ENCODE results near the gene TMOD4.
A peak's percentile ranks its signal among the peaks of the same experiment; 100 is the strongest.

Gene TMOD4

DNA sequence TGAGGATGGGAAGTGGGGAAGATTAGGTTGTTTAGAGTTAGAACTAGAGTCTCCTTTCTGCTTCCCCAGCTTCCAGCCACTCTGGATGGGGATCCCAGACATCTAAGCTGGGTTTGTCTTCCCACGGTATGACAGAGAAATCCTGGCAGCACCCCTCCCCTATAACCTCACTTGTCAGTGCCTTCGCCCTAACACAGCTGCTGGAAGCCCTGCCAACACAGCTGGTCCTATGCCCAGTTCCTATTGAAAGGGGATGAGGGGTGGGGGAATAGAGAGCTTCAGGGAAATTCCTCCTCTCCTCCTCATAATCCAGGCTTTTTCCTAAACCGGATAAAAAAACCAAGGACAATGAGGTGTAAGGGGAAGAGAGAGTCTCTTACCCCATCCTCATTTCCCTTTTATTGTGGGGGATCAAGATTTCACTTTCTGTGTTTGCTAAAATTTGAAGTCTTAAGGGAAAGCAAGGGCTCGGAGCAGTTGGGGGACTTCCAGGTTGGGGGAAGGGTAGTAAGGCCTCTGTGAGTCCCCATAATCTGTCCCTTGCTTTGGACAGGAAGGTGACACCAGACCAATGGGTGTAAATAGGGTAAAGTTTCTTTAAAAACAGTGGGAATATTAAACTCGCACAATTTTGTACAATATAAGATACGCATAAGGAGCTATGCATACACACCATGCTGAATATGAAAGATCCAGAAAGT is 590 bp downstream of the TMOD4 start:
- no peak for DNase-seq

DNA sequence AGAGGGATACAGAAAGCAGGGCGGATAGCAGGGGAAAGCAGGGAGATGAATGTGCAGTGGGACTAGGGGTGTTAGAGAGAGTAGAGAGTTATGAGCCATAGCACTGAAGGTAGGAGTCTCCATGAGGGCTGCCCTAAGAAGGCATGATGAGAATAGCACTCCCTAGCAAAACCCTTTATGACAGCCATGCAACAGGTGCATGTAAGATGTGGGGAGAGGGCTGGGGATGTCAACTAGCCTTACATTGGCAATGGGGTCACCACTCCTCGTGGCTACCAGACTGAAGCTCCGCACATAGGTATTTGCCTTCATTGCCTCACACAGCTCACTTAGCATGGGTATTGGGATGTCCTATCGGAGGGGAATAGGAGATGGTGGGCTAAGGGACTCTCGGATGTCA is 4.6 kb downstream of the TMOD4 start:
- DNase-seq = no peak

DNA sequence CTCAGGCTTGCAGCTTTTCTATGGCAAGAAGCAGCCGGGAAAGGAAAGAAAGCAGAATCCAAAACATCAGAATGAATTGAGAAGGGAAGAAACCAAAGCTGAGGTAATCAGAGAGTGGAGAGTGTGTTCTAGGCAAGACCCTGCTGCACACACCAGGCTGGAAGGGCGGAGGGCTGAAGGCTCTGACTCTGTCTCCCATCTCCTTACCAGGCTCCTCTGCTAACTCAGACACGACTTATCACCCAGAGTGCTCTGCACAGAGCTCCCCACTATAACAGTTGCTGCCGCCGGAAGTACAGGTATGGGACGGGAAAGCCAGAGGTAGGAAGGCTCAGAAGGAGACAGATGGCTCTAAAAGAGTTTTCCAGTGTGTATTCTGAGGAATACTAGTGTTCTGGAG is 8.7 kb downstream of the TMOD4 start:
- no peak for DNase-seq

GRCh38 chr1:151166505-151166956 is 9.2 kb downstream of the TMOD4 start:
- peak; percentile 12 to 56 (median 36) for DNase-seq

GRCh38 chr1:151165738-151166504 is 9.9 kb downstream of the TMOD4 start, which contains the start of the genes LYSMD1 and SCNM1:
TSS of gene LYSMD1 (minus strand) at chr1:151165902. CDS start at chr1:151165258, 644 bp downstream.
TSS of gene SCNM1 (plus strand) at chr1:151166144. CDS start at chr1:151166153, 9 bp downstream.
- peak; percentile 98 to 99 (median 98) for DNase-seq

- no peak for DNase-seq
Observed at GRCh38 chr1:151165281-151165737, 10.5 kb downstream of the TMOD4 start.

- DNase-seq = no peak
Observed at GRCh38 chr1:151164732-151165280, 11.0 kb downstream of the TMOD4 start.

GRCh38 chr1:151159373-151159772 is 16.4 kb downstream of the TMOD4 start:
- DNase-seq = peak; percentile 47 to 70 (median 66)

GRCh38 chr1:151158751-151159251 is 17.0 kb downstream of the TMOD4 start:
- DNase-seq = peak in 1 of 4 experiments; percentile 37

- peak; percentile 18 to 57 (median 52) for DNase-seq
Observed at GRCh38 chr1:151158326-151158725, 17.5 kb downstream of the TMOD4 start.

DNA sequence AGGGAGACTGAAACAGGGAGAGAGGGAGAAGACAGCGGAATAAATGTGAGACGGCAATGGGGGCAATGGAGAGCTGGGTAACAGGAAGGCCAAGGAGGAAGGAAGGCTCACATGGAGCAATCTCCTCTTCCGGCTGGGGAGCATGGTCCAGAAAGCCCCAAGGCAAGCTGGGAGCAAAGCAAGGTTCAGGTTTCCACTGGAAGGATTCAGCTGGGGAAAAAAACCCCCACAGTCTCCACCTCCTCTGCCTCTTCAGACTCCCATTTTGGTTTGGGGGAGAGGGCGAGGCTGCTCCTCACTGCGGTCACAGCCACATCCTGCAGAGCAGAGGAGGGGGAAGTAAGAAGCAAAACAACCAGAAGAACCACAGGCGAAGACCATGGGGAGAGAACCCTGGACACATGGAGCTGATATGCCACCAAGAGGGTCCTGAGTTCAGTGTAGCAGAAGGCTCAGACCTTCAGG is 18.7 kb downstream of the TMOD4 start:
- peak; percentile 59 to 82 (median 75) for DNase-seq

GRCh38 chr1:151156515-151156819 is 19.3 kb downstream of the TMOD4 start, which contains the start of gene TNFAIP8L2:
TSS of gene TNFAIP8L2 (plus strand) at chr1:151156649. CDS start at chr1:151158698, 2,049 bp downstream.
- DNase-seq = peak; percentile 76 to 91 (median 88)

DNA sequence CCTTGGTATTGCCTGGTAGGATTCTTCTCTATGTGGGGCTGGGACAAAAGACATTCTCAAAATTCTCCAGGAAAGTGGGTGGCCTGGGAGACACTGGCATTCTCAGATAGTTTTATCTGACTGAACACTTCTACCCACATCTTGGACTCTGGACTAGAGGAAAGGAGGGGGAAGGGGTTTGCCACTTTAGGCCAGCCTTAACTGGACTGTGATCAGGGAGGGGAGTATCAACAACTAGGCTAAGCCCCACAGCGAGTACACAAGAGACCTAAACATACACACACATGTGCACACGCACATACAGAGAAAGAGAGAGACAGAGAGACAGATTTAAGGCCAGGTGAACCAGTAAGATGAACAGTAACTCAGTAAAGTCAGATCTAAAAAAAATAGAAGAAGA is 28.1 kb downstream of the TMOD4 start:
- no peak for DNase-seq

- no peak for DNase-seq
Observed at GRCh38 chr1:151147132-151147503, 28.7 kb downstream of the TMOD4 start.

GRCh38 chr1:151146412-151147131 is 29.2 kb downstream of the TMOD4 start, which contains the start of gene SEMA6C:
TSS of gene SEMA6C (minus strand) at chr1:151146631. CDS start at chr1:151142621, 4,010 bp downstream.
- peak; percentile 92 to 96 (median 95) for DNase-seq

- no peak for DNase-seq
Observed at GRCh38 chr1:151146072-151146411, 29.7 kb downstream of the TMOD4 start.

DNA sequence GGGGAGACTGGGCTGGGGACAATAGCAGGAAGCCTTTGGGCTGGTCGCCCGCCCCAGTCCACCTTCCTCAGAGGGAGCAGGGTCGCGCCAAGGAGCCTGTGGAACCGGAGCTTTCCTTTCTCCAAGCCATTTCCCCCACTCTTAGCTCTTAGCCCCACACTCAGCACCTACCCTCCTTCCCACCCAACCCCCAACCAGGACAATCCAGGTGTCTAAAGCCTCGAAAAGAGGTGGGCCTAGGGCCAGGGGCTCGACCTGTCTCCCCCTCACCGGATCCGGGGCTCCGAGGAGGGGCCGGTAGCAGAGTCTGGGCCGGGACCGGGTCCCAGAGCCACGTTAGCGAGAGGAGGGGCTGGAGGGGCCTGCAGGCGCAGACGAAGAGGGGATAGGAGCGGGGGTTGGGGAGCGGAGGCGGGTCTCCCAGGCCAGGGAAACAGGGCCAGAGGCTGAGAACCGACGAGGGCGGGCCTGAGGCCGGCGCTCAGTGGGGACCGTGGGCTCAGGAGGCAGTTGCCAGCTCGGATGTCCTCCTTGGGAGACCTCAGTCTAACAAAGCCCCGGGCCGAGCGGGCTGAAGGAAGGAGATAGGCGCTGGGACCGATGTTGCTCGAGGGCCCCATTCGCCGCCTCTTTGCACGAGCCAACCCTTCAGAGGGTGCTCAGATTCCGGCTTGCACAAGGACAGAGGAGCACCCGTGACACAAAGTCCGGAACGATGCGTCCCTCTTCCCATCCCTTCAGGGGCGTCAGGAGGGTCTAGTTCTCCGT is 30.3 kb downstream of the TMOD4 start:
- DNase-seq = peak; percentile 13 to 45 (median 34)

GRCh38 chr1:151144474-151145303 is 31.1 kb downstream of the TMOD4 start:
- no peak for DNase-seq

DNA sequence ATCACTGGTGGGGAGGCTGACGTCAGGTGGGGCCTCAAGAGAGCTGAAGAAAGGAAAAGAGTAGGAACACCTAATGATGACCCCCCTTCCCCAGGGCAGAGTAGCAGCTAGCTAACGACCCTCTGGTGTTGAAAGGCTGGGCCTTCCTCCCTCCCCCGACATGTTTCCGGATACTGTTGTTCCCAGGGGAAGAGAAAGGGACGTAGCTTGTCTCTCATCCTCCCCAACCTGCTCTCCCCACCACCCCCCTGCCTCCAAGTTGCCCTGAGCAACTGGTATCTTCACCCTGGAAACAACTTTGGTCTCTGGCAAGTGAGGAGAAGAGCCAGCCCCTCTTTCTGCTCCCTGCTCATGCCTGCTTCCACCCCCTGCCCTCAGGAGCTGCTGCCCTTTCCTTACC is 31.8 kb downstream of the TMOD4 start:
- DNase-seq = no peak

DNA sequence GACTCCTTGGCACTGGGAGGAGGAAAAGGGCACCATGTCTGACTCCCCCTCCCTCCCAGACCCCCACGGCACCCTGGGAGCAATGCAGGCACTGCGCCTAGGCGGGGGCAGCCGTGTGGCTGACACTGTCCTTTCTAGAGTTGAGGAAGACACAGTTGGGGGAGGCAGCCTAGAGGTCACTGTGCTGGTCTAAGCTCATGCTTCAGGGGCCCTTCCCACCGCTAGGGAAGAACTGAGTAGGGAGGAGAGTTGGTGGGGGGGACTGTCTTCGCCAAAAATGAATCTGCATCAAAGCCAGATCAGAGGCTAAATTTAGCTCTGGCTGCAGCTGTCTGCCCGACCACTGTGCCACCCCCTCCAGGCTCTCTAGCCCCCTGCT is 32.7 kb downstream of the TMOD4 start:
- no peak for DNase-seq
